Measurements from ENCODE around the gene DOK3. TPM values are rescaled to one million over a fixed set of nuclear protein-coding genes. Genes with fewer than 3 reads are reported as not detected.
A peak's percentile ranks its signal among the peaks of the same experiment; 100 is the strongest.

DOK3 gene
- total RNA-seq, 1 experiment from 2014 or later, result 138 TPM

- DNase-seq, result no peak
- H3K4me1 ChIP-seq (ENCODE audit: low read length), result peaks cover 42% of the 10 kb centered on the region
These were observed 13.4 kb downstream of the DOK3 start for GRCh38 chr5:177496070-177496726.

GRCh38 chr5:177495243-177496060, 14.2 kb downstream of the DOK3 start:
- Histone ChIP-seq H4K20me1 (ENCODE audit: insufficient read depth, low read depth, low read length) (peaks cover 8% of the 10 kb centered on the region; the same call in 1 of the 2 replicates), H3K4me2 (ENCODE audit: low read depth, low read length, poor library complexity, severe bottlenecking) (peak overlapping the region; percentile 98), H3K36me3 (ENCODE audit: insufficient read depth, low read length) (no peaks in the 10 kb centered on the region), H3K9me3 (ENCODE audit: low read length) (no peaks in the 10 kb centered on the region), H3K9ac (ENCODE audit: low read length) (peak overlapping the region; percentile 96), H2AFZ (ENCODE audit: low read length) (no peak overlapping the region), H3K4me3 (ENCODE audit: low read length) (peak overlapping the region; percentile 96; the same call in 1 of the 2 replicates), H3K27ac (ENCODE audit: low read length) (peak overlapping the region; percentile 85), H3K9me2 (replicated peaks; ENCODE audit: insufficient read depth, low read length) (no peaks in the 10 kb centered on the region), H3K79me2 (ENCODE audit: low read length) (peaks cover 10% of the 10 kb centered on the region), H3K27me3 (ENCODE audit: low read length) (no peaks in the 10 kb centered on the region), H3K4me1 (ENCODE audit: low read length) (peaks cover 45% of the 10 kb centered on the region)
- peak; percentile 67 for DNase-seq

More at GRCh38 chr5:177496070-177496726, 13.4 kb downstream of the DOK3 start:
- Histone ChIP-seq H3K27ac (ENCODE audit: low read length) (peak overlapping the region; percentile 85), H3K9ac (ENCODE audit: low read length) (peak overlapping the region; percentile 96), H4K20me1 (ENCODE audit: insufficient read depth, low read depth, low read length) (peaks cover 8% of the 10 kb centered on the region; the same call in 1 of the 2 replicates), H2AFZ (ENCODE audit: low read length) (no peak overlapping the region), H3K79me2 (ENCODE audit: low read length) (peaks cover 10% of the 10 kb centered on the region), H3K9me3 (ENCODE audit: low read length) (no peaks in the 10 kb centered on the region), H3K4me3 (ENCODE audit: low read length) (peak overlapping the region; percentile 96), H3K9me2 (replicated peaks; ENCODE audit: insufficient read depth, low read length) (no peaks in the 10 kb centered on the region), H3K27me3 (ENCODE audit: low read length) (no peaks in the 10 kb centered on the region), H3K36me3 (ENCODE audit: insufficient read depth, low read length) (no peaks in the 10 kb centered on the region), H3K4me2 (ENCODE audit: low read depth, low read length, poor library complexity, severe bottlenecking) (peak overlapping the region; percentile 98)

- Histone ChIP-seq H3K27me3 (ENCODE audit: low read length) (no peaks in the 10 kb centered on the region), H2AFZ (ENCODE audit: low read length) (no peak overlapping the region), H3K79me2 (ENCODE audit: low read length) (peaks cover 10% of the 10 kb centered on the region), H3K9me3 (ENCODE audit: low read length) (no peaks in the 10 kb centered on the region), H3K9ac (ENCODE audit: low read length) (peak overlapping the region; percentile 96; the same call in 1 of the 2 replicates), H3K4me2 (ENCODE audit: low read depth, low read length, poor library complexity, severe bottlenecking) (peak overlapping the region; percentile 98), H3K27ac (ENCODE audit: low read length) (peak overlapping the region; percentile 85), H4K20me1 (ENCODE audit: insufficient read depth, low read depth, low read length) (peaks cover 8% of the 10 kb centered on the region; the same call in 1 of the 2 replicates), H3K36me3 (ENCODE audit: insufficient read depth, low read length) (no peaks in the 10 kb centered on the region), H3K4me3 (ENCODE audit: low read length) (no peak overlapping the region), H3K9me2 (replicated peaks; ENCODE audit: insufficient read depth, low read length) (no peaks in the 10 kb centered on the region), H3K4me1 (ENCODE audit: low read length) (peaks cover 53% of the 10 kb centered on the region)
- no peak for DNase-seq
These were observed 15.1 kb downstream of the DOK3 start for GRCh38 chr5:177494346-177495195.

DNA sequence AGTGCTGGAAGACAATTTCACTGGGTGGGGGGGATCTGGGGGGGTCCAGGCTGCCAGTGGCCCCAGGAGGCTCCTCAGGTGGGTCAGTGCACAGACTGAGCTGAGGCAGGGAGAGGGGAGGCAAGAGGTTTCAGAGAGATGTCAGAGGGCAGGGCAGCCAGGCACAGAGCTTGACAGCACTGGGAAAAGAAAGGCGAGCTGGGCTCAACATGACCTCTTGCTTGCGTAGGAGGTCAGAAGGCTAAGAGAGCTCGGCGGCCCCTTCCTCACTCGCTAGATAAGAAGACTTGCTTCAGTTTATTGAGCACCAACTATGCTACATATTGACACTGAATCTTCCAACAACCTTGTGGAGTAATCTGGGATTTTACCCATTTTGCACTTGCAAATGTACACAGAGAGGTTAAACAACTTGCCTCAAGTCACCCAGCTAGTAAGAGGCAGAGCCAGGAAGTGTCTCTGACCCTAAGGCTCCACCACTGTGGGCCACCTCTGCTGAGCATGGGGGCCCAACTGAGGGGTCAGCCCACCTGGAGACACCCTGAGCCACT, 15.8 kb downstream of the DOK3 start:
- Histone ChIP-seq H3K4me3 (ENCODE audit: low read length) (no peak overlapping the region), H3K9me3 (ENCODE audit: low read length) (no peaks in the 10 kb centered on the region), H4K20me1 (ENCODE audit: insufficient read depth, low read depth, low read length) (peaks cover 8% of the 10 kb centered on the region; the same call in 1 of the 2 replicates), H3K4me2 (ENCODE audit: low read depth, low read length, poor library complexity, severe bottlenecking) (no peak overlapping the region), H3K27ac (ENCODE audit: low read length) (peak overlapping the region; percentile 24; the same call in 1 of the 2 replicates), H3K27me3 (ENCODE audit: low read length) (no peaks in the 10 kb centered on the region), H2AFZ (ENCODE audit: low read length) (no peak overlapping the region), H3K36me3 (ENCODE audit: insufficient read depth, low read length) (peaks cover 3% of the 10 kb centered on the region), H3K9ac (ENCODE audit: low read length) (no peak overlapping the region), H3K4me1 (ENCODE audit: low read length) (peaks cover 60% of the 10 kb centered on the region), H3K9me2 (replicated peaks; ENCODE audit: insufficient read depth, low read length) (no peaks in the 10 kb centered on the region), H3K79me2 (ENCODE audit: low read length) (peaks cover 10% of the 10 kb centered on the region)
- no peak for DNase-seq

- H2AFZ ChIP-seq (ENCODE audit: low read length), result no peak overlapping the region
- H3K79me2 ChIP-seq (ENCODE audit: low read length), result peaks cover 10% of the 10 kb centered on the region
- H3K9me2 ChIP-seq (replicated peaks; ENCODE audit: insufficient read depth, low read length), result no peaks in the 10 kb centered on the region
- peaks cover 57% of the 10 kb centered on the region for H3K4me1 ChIP-seq (ENCODE audit: low read length)
- H3K9me3 ChIP-seq (ENCODE audit: low read length), result no peaks in the 10 kb centered on the region
- H3K9ac ChIP-seq (ENCODE audit: low read length), result no peak overlapping the region
- H3K27ac ChIP-seq (ENCODE audit: low read length), result no peak overlapping the region
- DNase-seq, result no peak
- no peak overlapping the region for H3K4me3 ChIP-seq (ENCODE audit: low read length)
- H3K36me3 ChIP-seq (ENCODE audit: insufficient read depth, low read length), result peaks cover 9% of the 10 kb centered on the region
- H3K4me2 ChIP-seq (ENCODE audit: low read depth, low read length, poor library complexity, severe bottlenecking), result no peak overlapping the region
- H4K20me1 ChIP-seq (ENCODE audit: insufficient read depth, low read depth, low read length), result peaks cover 8% of the 10 kb centered on the region; the same call in 1 of the 2 replicates
- no peaks in the 10 kb centered on the region for H3K27me3 ChIP-seq (ENCODE audit: low read length)
These were observed 16.8 kb downstream of the DOK3 start for GRCh38 chr5:177492841-177493240.

- Histone ChIP-seq H3K9me3 (ENCODE audit: low read length) (no peaks in the 10 kb centered on the region), H3K36me3 (ENCODE audit: insufficient read depth, low read length) (peaks cover 15% of the 10 kb centered on the region), H3K4me3 (ENCODE audit: low read length) (no peak overlapping the region), H3K27me3 (ENCODE audit: low read length) (no peaks in the 10 kb centered on the region), H3K9me2 (replicated peaks; ENCODE audit: insufficient read depth, low read length) (no peaks in the 10 kb centered on the region), H2AFZ (ENCODE audit: low read length) (no peak overlapping the region), H3K4me2 (ENCODE audit: low read depth, low read length, poor library complexity, severe bottlenecking) (no peak overlapping the region), H4K20me1 (ENCODE audit: insufficient read depth, low read depth, low read length) (peaks cover 8% of the 10 kb centered on the region; the same call in 1 of the 2 replicates), H3K9ac (ENCODE audit: low read length) (no peak overlapping the region), H3K4me1 (ENCODE audit: low read length) (peaks cover 54% of the 10 kb centered on the region), H3K79me2 (ENCODE audit: low read length) (peaks cover 10% of the 10 kb centered on the region), H3K27ac (ENCODE audit: low read length) (no peak overlapping the region)
- DNase-seq, result no peak
These were observed 17.5 kb downstream of the DOK3 start for GRCh38 chr5:177491983-177492746.

- H3K9me3 ChIP-seq (ENCODE audit: low read length), result no peaks in the 10 kb centered on the region
- peaks cover 7% of the 10 kb centered on the region; the same call in 1 of the 2 replicates for H4K20me1 ChIP-seq (ENCODE audit: insufficient read depth, low read depth, low read length)
- peaks cover 8% of the 10 kb centered on the region for H3K79me2 ChIP-seq (ENCODE audit: low read length)
- H3K27ac ChIP-seq (ENCODE audit: low read length), result no peak overlapping the region
- peak; percentile 91 for DNase-seq
- no peak overlapping the region for H2AFZ ChIP-seq (ENCODE audit: low read length)
- 0 out of 2 replicates have a peak overlapping the region, but pooled peaks have one; percentile 21 for H3K9ac ChIP-seq (ENCODE audit: low read length)
- no peaks in the 10 kb centered on the region for H3K27me3 ChIP-seq (ENCODE audit: low read length)
- peaks cover 16% of the 10 kb centered on the region for H3K36me3 ChIP-seq (ENCODE audit: insufficient read depth, low read length)
- H3K4me1 ChIP-seq (ENCODE audit: low read length), result peaks cover 53% of the 10 kb centered on the region
- no peaks in the 10 kb centered on the region for H3K9me2 ChIP-seq (replicated peaks; ENCODE audit: insufficient read depth, low read length)
- no peak overlapping the region for H3K4me2 ChIP-seq (ENCODE audit: low read depth, low read length, poor library complexity, severe bottlenecking)
- no peak overlapping the region for H3K4me3 ChIP-seq (ENCODE audit: low read length)
These were observed 18.1 kb downstream of the DOK3 start for GRCh38 chr5:177491429-177491945.
